ENCODE measurements around the gene CSF2. TPM values are rescaled to one million over a fixed set of nuclear protein-coding genes. Genes with fewer than 3 reads are reported as not detected.
"Not testable (repeated sequence)": the region's sequence is repeated elsewhere in the genome, so short reads cannot be mapped to it uniquely, and the experiment has no call there.

The CSF2 gene
- polyA plus RNA-seq, 1 donor = not detected

GRCh38 chr5:132087176-132087575 is 13.6 kb downstream of the CSF2 start:
- DNase-seq (ENCODE audit: low read depth) = no peak

- no peak for DNase-seq (ENCODE audit: low read depth)
Measured at GRCh38 chr5:132087661-132088060, 14.1 kb downstream of the CSF2 start.

DNA sequence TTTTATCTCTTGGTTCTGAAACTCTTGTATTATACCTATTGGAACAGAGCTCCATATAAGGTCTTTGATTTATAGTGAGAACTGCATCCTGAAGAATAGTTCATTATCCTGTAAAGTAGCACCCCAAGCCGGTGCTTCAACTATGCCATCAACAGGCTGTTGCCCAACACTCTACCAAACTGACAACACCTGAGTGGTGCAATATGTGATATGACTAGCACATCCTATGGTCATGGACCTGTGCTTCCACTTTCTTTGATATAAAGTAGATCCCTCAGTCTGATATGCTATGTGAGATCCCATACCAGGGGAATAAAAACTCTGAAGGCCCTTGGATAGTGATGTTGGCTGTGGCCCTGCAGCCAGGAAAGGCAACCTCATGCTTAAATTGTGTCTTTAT is 15.8 kb downstream of the CSF2 start:
- no peak for DNase-seq (ENCODE audit: low read depth)

DNA sequence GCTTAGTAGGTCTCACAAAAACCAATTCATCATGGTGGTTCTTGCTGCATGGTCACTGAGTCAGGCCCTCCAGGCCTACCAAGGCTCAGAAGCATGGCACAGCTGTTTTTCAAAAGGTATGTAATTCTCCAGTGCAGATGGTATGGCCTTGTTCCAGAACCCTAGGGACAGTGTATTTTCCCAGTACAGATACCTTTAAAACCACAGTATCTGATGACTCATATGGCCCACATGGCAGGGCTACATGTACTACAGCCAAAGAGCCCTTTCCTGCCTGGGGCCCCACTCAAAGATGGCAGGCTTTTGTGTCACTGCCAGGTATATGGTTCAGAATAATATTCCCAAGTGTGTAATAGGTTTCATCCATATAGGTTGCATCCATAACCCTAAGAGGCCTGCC is 16.5 kb downstream of the CSF2 start:
- no peak for DNase-seq (ENCODE audit: low read depth)

- DNase-seq (ENCODE audit: low read depth) = no peak
Measured at GRCh38 chr5:132093271-132093670, 19.7 kb downstream of the CSF2 start.

DNA sequence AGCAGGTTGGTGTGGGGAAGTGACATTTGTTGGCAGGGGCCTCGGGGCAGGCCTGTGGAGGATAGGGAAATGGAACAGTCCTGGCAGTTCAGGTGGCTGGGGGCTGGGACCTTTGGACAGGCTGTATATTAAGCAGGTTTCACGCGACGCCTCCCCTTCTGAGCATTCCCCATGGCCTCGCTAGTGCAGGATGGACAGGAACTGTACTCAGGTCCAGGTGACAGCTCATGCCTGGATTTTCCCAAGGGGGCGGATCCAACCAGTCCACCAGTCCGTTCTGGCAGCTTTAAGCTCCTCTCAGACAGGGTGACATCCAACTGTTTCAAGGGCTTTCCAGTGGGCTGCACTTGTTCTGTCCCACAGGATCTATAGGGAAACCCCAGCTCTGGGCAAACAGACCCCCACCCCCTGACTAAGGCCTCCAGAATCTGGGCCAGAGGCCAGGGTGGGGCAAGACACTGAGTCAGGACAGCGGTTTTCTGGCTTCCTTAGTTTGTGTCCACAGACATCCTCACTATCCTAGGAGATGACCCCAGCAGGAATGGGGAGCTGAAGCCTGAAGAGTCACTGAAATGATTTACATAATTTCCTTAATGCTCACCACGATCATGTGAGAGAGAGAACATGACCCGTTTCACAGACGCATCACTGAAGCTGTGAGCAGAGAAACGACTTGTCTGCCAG is 20.9 kb downstream of the CSF2 start:
- no peak for DNase-seq (ENCODE audit: low read depth)

GRCh38 chr5:132095077-132095410 is 21.5 kb downstream of the CSF2 start:
- DNase-seq (ENCODE audit: low read depth) = no peak

DNA sequence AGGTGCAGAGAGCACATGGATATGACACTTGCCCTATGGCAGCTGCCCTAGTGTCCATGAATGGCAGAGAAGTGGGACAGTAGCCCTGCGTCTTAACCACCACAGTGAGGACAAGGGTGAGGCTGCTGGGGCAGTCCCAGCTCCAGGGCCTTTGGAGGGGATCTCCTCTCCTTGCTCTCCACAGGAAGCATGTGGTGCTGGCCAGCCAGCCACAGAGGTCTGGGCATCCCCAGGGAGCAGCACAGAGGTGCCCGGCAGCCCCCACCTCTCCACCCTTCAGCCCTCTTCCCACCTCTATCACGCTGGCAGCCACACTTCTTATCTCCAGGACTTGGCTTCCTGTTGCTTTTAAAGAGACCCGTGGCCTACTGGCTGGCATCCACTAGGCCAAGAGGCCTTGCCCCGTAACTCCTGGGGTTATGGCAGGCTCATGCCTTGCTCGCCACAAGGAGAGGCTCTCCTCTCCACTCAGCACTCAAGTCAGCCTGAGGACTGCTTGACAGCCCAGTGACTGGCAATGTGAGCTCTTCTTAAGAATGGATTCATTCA is 21.9 kb downstream of the CSF2 start:
- DNase-seq (ENCODE audit: low read depth) = no peak

- DNase-seq (ENCODE audit: low read depth) = no peak
Measured at GRCh38 chr5:132096904-132097303, 23.3 kb downstream of the CSF2 start.

- no peak for DNase-seq (ENCODE audit: low read depth)
Measured at GRCh38 chr5:132098151-132098594, 24.6 kb downstream of the CSF2 start.

DNA sequence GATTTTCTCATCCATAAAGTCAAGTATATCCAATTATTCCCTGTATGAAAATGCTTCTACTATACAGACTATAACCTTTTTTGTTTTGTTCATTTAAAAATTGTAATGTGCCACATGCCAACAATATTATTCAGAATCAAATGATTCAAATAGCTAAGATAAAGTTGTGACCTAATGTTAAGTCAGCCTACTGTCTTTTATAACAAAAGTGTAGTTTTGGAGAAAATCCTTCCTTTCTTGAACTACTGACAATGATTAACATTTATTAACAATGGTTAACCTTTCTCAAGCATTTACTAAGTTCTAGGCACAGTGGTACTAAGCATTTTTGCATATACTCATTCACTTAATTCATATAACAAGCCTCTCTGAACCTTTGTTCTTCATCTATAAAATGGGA is 25.0 kb downstream of the CSF2 start:
- DNase-seq (ENCODE audit: low read depth) = no peak

GRCh38 chr5:132099076-132099748 is 25.6 kb downstream of the CSF2 start:
- no peak for DNase-seq (ENCODE audit: low read depth)

DNA sequence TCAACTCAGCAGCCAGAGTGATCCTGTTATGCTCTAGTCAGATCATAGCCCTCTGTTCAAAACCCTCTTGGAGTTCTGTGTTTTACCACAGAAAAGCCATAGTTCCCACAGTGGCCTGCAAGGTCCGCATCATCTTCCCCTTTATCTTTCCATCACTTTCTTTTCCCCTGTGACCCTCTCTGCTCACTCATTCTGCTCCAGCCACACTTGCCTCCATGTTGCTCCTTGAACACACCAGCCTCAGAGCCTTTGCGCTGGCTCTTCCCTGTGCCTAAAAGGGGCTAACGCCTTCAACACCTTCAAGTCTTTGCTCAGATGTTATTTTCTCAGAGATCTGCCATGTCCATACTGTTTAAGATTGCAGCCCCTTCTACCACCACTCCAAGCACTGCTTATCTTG is 26.3 kb downstream of the CSF2 start:
- DNase-seq (ENCODE audit: low read depth) = no peak

GRCh38 chr5:132100672-132101261 is 27.2 kb downstream of the CSF2 start:
- no peak for DNase-seq (ENCODE audit: low read depth)

GRCh38 chr5:132101385-132101880 is 27.8 kb downstream of the CSF2 start:
- DNase-seq (ENCODE audit: low read depth) = no peak

GRCh38 chr5:132102101-132102701 is 28.6 kb downstream of the CSF2 start:
- no peak for DNase-seq (ENCODE audit: low read depth)

DNA sequence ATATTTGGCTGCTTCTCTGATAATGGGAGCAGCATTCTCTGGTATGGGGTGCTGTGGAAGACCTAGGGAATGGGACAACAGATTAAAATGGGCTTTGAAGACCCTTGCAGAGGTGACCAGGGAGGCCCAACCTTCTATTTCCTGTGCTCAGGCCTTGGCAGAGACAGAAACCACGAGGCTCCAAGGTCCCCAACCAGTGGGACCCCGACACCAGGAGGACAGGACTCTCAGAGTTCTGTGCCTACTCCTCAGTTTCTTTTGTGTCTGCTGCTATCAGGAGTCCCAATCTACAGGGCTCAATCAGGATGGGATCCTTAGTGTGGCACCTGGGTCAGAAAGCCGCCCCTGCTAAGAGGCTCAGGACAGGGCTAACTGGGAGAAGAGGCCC is 29.3 kb downstream of the CSF2 start:
- no peak for DNase-seq (ENCODE audit: low read depth)

- peak; percentile 34 for DNase-seq (ENCODE audit: low read depth)
Measured at GRCh38 chr5:132103332-132103951, 29.9 kb downstream of the CSF2 start.

DNA sequence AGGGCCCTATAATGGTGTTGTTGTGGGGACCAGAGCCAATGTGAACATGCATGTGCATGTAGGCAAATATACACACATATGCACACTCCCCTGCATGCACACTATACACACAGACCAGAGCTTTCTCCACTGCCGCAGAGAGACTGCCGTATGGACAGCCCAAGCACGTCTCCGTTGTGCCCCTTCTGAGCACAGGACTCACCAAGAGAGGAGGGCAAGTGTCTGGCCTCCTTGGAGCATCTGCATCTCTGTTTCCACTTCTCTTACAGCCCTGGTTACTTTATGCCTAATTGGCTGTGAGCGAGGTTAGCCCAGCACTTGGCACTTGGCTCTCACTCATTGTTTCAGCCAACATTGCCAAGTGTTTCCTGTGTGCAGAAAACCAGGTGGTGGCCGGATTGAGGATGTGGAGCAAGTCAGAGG is 30.4 kb downstream of the CSF2 start:
- no peak for DNase-seq (ENCODE audit: low read depth)

DNA sequence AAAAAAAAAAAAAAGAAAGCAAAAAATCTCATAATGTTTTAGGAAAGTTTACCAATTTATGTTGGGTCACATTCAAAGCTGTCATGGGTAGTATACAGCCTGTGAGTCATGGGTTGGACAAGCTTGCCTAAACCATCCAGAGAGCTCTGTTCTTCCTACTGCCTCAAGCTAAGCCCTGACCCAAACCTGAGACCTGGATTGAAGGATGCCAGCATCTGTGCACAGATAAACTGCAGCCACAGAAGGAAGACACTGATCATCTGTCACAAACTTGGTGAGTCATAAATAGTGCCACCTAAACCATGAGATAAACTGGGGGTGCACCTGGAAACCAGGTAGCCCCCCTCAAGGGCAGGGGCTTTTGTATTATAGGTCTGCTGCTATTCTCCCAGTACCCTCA is 31.0 kb downstream of the CSF2 start:
- DNase-seq (ENCODE audit: low read depth) = no peak

DNA sequence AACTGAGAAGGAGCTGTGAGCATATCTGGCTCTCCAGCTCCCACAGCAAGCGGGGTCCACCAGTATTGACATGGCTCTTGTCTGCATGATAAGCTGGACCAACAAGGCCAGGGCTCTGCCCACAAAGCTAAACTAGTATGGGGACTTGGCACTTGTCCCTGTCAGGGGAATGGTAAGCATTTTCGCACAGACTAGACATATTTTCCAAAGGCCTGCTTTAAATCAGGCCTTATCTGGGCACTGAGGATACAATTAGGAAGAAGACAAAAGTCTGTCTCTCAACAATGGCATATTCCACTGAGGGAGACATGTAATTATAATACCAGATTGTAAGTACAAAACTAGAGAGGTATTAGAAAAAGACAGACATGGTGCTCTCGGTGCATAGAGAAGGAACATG is 32.1 kb downstream of the CSF2 start:
- DNase-seq (ENCODE audit: low read depth) = no peak

DNA sequence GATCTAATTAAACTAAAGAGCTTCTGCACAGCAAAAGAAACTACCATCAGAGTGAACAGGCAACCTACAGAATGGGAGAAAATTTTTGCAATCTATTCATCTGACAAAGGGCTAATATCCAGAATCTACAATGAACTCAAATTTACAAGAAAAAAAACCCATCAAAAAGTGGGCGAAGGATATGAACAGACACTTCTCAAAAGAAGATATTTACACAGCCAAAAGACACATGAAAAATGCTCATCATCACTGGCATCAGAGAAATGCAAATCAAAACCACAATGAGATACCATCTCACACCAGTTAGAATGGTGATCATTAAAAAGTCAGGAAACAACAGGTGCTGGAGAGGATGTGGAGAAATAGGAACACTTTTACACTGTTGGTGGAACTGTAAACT is 34.9 kb downstream of the CSF2 start:
- not testable (repeated sequence) for DNase-seq (ENCODE audit: low read depth)
